Stimulated activated CD8-positive, alpha-beta memory T cell treated with anti-CD3 and anti-CD28 coated beads, Interleukin-12 subunit alpha, Interleukin-12 subunit beta, amount 100 ng/mL, for 24 hours (primary cell): ENCODE measurements around the gene TOR4A.

ENCODE experiments used
- DNase-seq: peaks from one replicate; pipeline ENCODE4 v3.0.0-alpha.2; 2020; ENCODE audit errors: extremely low read depth

The TOR4A gene

GRCh38 chr9:137277329-137278041 lies at the start of gene TOR4A:
TOR4A (plus strand) TSS chr9:137277726; CDS start chr9:137278690, 964 bp downstream.
- DNase-seq = no peak

- no peak for DNase-seq
Measured at GRCh38 chr9:137227853-137228505, 49.5 kb upstream of the TOR4A start.

GRCh38 chr9:137228506-137228967 lies 49.0 kb upstream of the TOR4A start:
- no peak for DNase-seq

- no peak for DNase-seq
Measured at GRCh38 chr9:137228968-137229896, 48.3 kb upstream of the TOR4A start.

- no peak for DNase-seq
Measured at GRCh38 chr9:137229903-137230704, 47.4 kb upstream of the TOR4A start.

DNA sequence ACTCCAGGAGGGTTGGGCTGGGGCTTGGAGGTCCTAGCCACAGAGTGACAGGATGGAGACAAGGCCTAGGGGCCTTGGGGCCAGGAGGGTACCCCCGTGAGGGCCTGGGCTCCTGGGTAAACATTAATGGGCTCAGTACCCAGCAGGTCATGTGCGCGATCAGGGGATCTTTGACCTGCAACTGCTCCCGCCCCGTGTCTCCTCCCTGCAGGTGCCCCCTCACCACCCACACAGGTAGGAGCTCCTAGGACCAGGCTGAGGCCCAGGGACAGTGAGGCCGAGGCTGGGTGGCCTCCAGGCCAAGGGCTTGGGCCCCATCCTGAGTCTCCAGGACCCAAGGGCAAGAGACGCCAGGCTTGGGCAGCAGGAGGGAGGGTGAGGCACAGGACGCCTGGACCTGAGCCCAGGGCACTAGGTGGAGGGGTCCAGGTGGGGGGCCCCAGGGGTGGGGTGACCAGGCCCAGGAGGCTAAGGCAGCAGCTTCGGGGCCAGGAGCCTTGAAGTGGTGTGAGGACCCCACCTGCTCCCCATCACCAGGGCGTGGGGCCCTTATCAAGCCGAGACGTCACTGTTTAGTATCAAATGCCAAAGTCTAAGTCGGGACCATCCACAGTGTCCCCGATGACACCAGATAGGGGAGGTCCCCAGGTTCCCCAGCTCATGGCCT lies 46.7 kb upstream of the TOR4A start, which contains the start of gene SLC34A3:
Gene SLC34A3, plus strand, starts transcription at position 197 of the 667 bp plus-strand sequence. CDS start 802 bp downstream, outside the sequence.
- DNase-seq = no peak

- no peak for DNase-seq
Measured at GRCh38 chr9:137231372-137232039, 46.0 kb upstream of the TOR4A start.

GRCh38 chr9:137232101-137232500 lies 45.4 kb upstream of the TOR4A start:
- no peak for DNase-seq

DNA sequence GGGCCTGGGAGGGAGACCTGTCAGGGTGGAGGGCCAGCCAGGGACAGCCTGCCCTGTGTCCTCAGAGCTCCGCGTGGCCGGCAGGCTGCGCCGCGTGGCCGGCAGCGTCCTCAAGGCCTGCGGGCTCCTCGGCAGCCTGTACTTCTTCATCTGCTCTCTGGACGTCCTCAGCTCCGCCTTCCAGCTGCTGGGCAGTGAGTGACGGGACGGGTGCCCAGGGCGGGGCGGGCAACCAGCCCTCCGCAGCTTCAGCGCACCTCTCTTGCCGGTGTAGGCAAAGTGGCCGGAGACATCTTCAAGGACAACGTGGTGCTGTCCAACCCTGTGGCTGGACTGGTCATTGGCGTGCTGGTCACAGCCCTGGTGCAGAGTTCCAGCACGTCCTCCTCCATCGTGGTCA lies 45.0 kb upstream of the TOR4A start:
- no peak for DNase-seq

DNA sequence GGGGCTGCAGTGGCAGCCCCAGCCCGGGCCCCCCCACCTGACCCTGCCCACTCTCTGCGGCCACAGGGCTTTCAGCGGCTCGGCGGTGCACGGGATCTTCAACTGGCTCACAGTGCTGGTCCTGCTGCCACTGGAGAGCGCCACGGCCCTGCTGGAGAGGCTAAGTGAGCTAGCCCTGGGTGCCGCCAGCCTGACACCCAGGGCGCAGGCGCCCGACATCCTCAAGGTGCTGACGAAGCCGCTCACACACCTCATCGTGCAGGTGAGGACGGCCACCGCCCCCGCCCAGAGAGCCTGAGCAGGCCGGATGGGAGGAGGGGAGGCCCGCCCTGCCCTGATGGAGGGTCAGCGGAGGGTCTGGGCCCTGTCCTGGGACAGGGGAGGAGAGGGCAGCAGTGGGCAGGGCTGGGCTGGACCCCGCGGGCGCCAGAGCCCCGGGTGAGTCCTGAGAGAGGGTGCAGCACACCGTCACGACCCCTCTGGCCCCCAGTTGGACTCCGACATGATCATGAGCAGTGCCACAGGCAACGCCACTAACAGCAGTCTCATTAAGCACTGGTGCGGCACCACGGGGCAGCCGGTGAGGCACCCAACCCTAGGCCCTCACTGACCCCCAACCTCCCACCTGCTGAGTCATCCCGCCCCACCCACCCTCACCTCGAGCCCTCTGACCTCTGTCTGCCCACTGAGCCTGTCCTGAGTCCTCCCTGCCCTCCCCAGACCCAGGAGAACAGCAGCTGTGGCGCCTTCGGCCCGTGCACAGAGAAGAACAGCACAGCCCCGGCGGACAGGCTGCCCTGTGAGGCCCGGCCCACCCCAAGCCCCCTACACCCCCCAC lies 44.2 kb upstream of the TOR4A start:
- no peak for DNase-seq

- DNase-seq = no peak
Measured at GRCh38 chr9:137234055-137234697, 43.4 kb upstream of the TOR4A start.

DNA sequence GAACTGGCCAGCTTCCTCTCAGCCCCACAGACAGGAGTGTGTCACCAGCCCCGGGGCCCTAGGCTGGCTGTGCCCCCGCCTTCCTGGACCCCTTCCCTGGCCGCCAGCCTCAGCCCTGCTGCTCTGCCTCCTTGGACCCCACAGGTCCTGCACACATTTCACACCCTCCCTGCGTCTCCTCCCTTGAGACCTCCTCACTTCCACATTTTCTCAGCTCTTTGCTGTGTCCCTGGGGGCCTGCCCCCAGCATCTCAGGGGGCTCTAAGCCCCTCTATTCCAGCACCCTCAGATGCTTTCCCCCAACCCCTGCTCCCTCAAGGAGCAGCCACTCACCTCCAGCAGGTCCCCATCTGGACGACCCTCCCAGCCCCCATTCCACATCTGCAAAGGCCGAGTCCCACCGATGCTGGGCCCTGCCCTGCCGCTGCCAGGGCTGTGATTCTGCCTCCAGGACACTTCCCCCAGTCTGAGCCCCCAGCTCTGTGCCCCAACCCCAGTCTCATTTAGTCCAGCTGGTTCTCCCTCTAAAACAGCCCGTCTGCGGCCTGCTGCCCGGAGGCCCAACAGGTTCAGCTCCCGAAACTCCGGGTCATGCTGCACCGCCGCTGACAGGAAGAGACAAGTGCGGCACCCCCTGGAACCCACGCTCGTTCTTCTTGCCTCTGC lies 42.6 kb upstream of the TOR4A start:
- DNase-seq = no peak

GRCh38 chr9:137235424-137236237 lies 41.9 kb upstream of the TOR4A start:
- no peak for DNase-seq

DNA sequence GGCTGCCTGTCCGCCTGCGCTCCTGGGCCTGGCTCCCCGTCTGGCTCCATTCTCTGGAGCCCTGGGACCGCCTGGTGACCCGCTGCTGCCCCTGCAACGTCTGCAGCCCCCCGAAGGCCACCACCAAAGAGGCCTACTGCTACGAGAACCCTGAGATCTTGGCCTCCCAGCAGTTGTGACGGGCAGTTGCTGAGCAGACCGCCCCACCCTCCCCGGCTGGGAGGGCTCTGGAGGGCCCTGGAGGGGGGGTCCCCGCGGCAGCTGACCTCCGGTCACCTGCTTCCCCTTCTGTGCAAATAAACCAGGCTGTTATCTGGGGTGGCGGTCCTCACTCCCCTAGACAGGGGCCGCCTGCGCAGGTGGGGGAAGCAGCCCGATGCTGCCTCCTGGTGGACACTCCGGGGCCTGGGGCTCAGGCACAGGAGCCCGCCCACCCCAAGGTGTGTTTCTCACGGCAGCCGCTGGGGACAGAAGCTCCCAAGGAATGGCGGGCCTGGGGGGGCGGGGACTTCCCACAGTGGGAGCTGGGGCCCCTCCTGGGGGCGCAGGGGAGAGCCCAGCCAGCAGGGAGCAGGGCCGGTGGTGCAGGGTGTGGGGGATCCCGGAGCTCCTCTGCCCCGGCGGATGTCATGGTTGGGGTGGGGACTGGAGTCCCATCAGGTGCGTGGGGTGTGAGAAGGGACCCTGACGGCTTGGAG lies 41.1 kb upstream of the TOR4A start:
- peak; percentile 77 for DNase-seq

DNA sequence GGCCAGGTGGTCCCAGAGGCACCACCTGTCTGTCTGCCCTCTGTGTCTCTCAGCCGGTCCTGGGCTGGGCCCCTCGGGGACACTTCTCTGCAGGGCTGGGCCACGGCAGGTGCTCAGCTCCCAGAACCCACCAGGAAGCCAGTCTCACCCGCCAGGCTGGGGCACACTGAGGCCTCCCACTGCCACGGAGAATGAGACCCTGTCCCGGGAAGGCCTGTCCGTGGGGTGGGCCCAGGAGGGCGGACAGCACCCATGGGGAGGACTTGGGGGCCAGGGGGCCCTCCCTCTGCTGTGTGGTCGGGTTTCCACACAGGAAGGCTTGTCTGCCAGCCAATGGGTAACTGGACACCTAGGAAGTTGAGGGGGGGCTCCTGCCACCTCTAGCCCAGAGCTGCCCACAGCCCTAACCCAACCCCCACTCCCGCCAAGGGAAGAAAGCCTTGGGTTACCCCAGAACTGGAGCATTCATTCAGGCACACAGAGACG lies 40.5 kb upstream of the TOR4A start:
- DNase-seq = no peak
